Liver (tissue), 9 donors: Measurements from ENCODE around the gene FAM118A. TPM values are rescaled to one million over a fixed set of nuclear protein-coding genes. Genes with fewer than 3 reads are reported as not detected.

Experiments used
- DNase-seq: peaks from one replicate; pipeline ENCODE4 v3.0.0-alpha.2; 2017; ENCODE audit warnings: low spot score
- H3K27ac ChIP-seq, 2 donors: one replicate each; pipeline ENCODE4 v1.7.0; 2013; ENCODE audit warnings: inconsistent platforms in 2 of 2, low read length in 2 of 2, control low read depth in 1 of 2, low read depth in 1 of 2, mild to moderate bottlenecking in 1 of 2
- H3K27me3 ChIP-seq, 4 donors: one replicate each; pipeline versions ENCODE4 v1.6.1 to v1.7.0; 2013; ENCODE audit warnings: low read length in 3 of 4, inconsistent platforms in 1 of 4, mild to moderate bottlenecking in 1 of 4, moderate library complexity in 1 of 4; ENCODE audit not compliant: control insufficient read depth in 4 of 4, insufficient read depth in 4 of 4
- H3K36me3 ChIP-seq, 4 donors: one replicate each; pipeline versions ENCODE4 v1.6.1 to v1.7.0; 2013; ENCODE audit warnings: low read length in 3 of 4, mild to moderate bottlenecking in 3 of 4, low read depth in 1 of 4, moderate library complexity in 1 of 4; ENCODE audit not compliant: control insufficient read depth in 4 of 4, insufficient read depth in 3 of 4
- H3K4me1 ChIP-seq, 4 donors: one replicate each; pipeline versions ENCODE4 v1.6.1 to v1.7.0; 2013; ENCODE audit warnings: low read length in 3 of 4, mild to moderate bottlenecking in 3 of 4, moderate library complexity in 1 of 4; ENCODE audit not compliant: control insufficient read depth in 4 of 4, insufficient read depth in 4 of 4
- H3K4me3 ChIP-seq, 3 donors: one replicate each; pipeline versions ENCODE4 v1.6.1 to v1.7.0; 2013; ENCODE audit warnings: low read length in 3 of 3, control low read depth in 1 of 3, low read depth in 1 of 3, mild to moderate bottlenecking in 1 of 3
- H3K9ac ChIP-seq, 2 donors: one replicate each; pipeline ENCODE4 v1.7.0; 2013; ENCODE audit warnings: low read length in 2 of 2, mild to moderate bottlenecking in 2 of 2, moderate library complexity in 2 of 2, control low read depth in 1 of 2, low read depth in 1 of 2
- H3K9me3 ChIP-seq, 4 donors: one replicate each; pipeline versions ENCODE4 v1.6.1 to v1.7.0; 2013; ENCODE audit warnings: low read length in 3 of 4; ENCODE audit not compliant: control insufficient read depth in 4 of 4
- FOXA1 ChIP-seq: IDR thresholded peaks from 2 replicates; pipeline ENCODE4 v1.6.1; 2016; ENCODE audit warnings: antibody characterized with exemption
- FOXA2 ChIP-seq: IDR thresholded peaks from 2 replicates; pipeline ENCODE4 v1.6.1; 2016; ENCODE audit warnings: antibody characterized with exemption
- GABPA ChIP-seq, 2 donors: IDR thresholded peaks in 1 of 2; conservative IDR thresholded peaks in 1 of 2; 2 replicates each; pipeline ENCODE4 v1.6.1; 2016; ENCODE audit warnings: antibody characterized with exemption in 2 of 2, mild to moderate bottlenecking in 1 of 2, moderate library complexity in 1 of 2
- HNF4A ChIP-seq, 2 donors: conservative IDR thresholded peaks; 2 replicates each; pipeline ENCODE4 v1.6.1; 2016; ENCODE audit warnings: antibody characterized with exemption in 2 of 2, mild to moderate bottlenecking in 2 of 2
- HNF4G ChIP-seq: IDR thresholded peaks from 2 replicates; pipeline ENCODE4 v1.6.1; 2016; ENCODE audit warnings: antibody characterized with exemption
- JUND ChIP-seq, 2 donors: IDR thresholded peaks; 2 replicates each; pipeline ENCODE4 v1.6.1; 2016; ENCODE audit warnings: antibody characterized with exemption in 2 of 2
- NR2F2 ChIP-seq: IDR thresholded peaks from 2 replicates; pipeline ENCODE4 v1.6.1; 2016; ENCODE audit warnings: antibody characterized with exemption
- RXRA ChIP-seq, 2 donors: IDR thresholded peaks; 2 replicates each; pipeline ENCODE4 v1.6.1; 2017 to 2018; ENCODE audit warnings: antibody characterized with exemption in 2 of 2, mild to moderate bottlenecking in 1 of 2
- SP1 ChIP-seq: IDR thresholded peaks from 2 replicates; pipeline ENCODE4 v1.6.1; 2018; ENCODE audit warnings: antibody characterized with exemption, mild to moderate bottlenecking
- TAF1 ChIP-seq: conservative IDR thresholded peaks from 2 replicates; pipeline ENCODE4 v1.6.1; 2016; ENCODE audit warnings: antibody characterized with exemption, mild to moderate bottlenecking
- YY1 ChIP-seq: IDR thresholded peaks from 2 replicates; pipeline ENCODE4 v1.6.1; 2016; ENCODE audit warnings: antibody characterized with exemption, mild to moderate bottlenecking
- WGBS: extraction: QIAGEN DNeasy Blood & Tissue Kit; methylation state at CpG from one replicate; pipeline ENCODE4 v1.1.7; 2013; 5-methylcytosine and 5-hydroxymethylcytosine counted together
- polyA plus RNA-seq, 2 donors: library from polyadenylated mRNA; stranded (reverse) in 1 of 2; unstranded in 1 of 2; fragments of 200-250 nt in 1 of 2; fragments of >200 nt in 1 of 2; fragmentation: Nextera tagmentation in 1 of 2; extraction: Ambion mirVana in 1 of 2; gene quantifications; one replicate each; pipeline versions ENCODE4 v1.2.1 to v1.2.3, GENCODE V29; 2013 to 2015
- total RNA-seq, 2 donors: library from RNA; depleted of rRNA; stranded (reverse); fragments of >200 nt; gene quantifications; one replicate each; pipeline ENCODE4 v1.2.3, GENCODE V29; 2014
- TF ChIP-seq, protein P1 (sequence below): IDR thresholded peaks from 2 replicates; pipeline ENCODE4 v1.6.1; 2016; ENCODE audit warnings: antibody characterized with exemption
- TF ChIP-seq, protein P2 (sequence below): fragments of 150-350 bp; IDR thresholded peaks from 2 replicates; pipeline ENCODE4 v1.5.1; 2017; ENCODE audit warnings: improper control_type of control experiment, low read depth, low read length; ENCODE audit not compliant: missing input control
- TF ChIP-seq, protein P3 (sequence below): IDR thresholded peaks from 2 replicates; pipeline ENCODE4 v1.6.1; 2016; ENCODE audit warnings: antibody characterized with exemption, mild to moderate bottlenecking
- donor health status: healthy.
- donor health status: healthy.
- donor health status: healthy.
- donor health status: healthy.
- donor health status: healthy.

Gene FAM118A
- total and polyA plus RNA-seq, 4 donors, result 4.7 to 36.0 (median 5.6) TPM

DNA sequence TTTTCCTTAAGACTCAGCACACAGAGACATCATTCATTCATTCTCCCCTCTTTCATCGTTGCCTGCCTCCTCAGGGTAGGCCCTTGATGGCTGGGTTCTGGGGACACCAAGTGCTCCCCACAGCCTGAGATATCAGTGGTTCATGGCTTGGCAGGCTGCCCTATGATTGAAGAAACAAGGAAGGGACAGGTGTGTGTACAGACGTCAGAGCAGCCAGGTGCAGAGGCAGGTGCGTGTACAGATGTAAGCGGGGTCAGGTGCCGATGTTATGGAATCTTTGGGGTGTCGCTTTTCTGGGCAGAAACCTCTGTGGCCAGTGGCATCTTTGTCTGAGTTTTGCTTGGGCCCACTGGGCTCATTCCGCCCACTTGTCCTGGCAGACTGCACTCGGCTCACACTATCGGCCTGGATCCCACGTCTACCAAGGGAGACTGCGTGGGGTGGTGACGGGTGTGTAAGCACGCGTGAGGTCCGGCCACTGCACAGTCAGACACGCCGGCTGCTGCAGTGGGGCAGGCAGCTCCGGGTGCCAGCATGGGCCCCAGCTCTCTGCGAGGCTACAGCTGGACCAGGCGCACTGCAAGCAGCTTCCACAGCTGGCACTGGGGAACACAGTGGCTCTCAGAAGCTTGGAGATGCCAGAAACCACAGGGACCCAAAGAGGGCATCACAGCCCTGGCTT is 48.2 kb upstream of the FAM118A start (continued):
- no peak for TF ChIP-seq FOXA1

DNA sequence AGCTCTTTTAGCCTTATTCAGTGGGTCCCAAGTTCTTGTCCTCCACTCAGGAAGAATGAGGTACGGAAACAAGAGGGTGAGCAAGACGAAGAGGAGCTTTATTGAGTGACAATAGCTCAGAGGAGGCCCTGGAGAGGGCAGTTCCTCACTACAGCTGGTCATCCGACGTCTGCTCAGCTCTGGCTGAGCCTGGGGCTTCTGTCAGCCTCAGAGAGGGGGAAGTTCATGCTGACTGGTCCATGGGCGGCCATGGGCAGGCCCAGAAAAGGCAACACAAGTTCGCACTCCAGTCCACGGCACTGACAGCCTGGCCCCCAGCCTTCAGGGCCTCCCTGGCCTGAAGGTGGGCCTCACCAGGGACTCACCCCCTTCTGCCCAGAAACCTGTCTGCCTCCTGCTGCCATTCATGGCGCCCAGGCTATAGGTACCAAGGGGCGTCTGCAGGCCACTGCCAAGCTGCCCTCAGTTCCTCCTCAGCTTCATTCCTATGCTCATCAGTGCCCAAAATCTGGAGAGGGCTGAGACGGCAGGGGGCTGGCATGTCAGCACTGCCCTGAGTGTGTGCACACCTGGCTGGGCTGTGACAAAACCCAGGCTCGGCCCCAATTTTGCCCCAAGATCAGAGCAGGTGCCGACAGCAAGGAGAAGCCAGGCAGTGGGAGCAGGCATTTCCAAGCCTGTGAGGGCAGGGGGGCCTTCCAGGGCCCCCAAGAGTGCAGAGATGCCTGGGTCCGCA is 47.4 kb upstream of the FAM118A start:
- no peaks in the 10 kb centered on the region for H3K36me3 ChIP-seq
- WGBS, result 89% methylated on average over 13 of the region's 13 CpGs
- peaks cover 0 to 21% (median 5%) of the 10 kb centered on the region in 4 donors for H3K4me1 ChIP-seq
- H3K27me3 ChIP-seq, result no peaks in the 10 kb centered on the region
- no peak overlapping the region for H3K27ac ChIP-seq
- TF ChIP-seq, protein P1, sequence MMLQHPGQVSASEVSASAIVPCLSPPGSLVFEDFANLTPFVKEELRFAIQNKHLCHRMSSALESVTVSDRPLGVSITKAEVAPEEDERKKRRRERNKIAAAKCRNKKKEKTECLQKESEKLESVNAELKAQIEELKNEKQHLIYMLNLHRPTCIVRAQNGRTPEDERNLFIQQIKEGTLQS, result no peak
- TF ChIP-seq FOXA1 (no peak), SP1 (no peak), YY1 (no peak), JUND (IDR thresholded peaks at IDR 0.05) (no peak), FOXA2 (no peak), TAF1 (no peak), GABPA (IDR thresholded peaks at IDR 0.05 in 1 of 2, conservative IDR thresholded peaks at IDR 0.05 in 1 of 2) (no peak), HNF4G (no peak), RXRA (IDR thresholded peaks at IDR 0.05) (no peak), NR2F2 (no peak), HNF4A (conservative IDR thresholded peaks at IDR 0.05) (no peak)
- TF ChIP-seq, protein P2, sequence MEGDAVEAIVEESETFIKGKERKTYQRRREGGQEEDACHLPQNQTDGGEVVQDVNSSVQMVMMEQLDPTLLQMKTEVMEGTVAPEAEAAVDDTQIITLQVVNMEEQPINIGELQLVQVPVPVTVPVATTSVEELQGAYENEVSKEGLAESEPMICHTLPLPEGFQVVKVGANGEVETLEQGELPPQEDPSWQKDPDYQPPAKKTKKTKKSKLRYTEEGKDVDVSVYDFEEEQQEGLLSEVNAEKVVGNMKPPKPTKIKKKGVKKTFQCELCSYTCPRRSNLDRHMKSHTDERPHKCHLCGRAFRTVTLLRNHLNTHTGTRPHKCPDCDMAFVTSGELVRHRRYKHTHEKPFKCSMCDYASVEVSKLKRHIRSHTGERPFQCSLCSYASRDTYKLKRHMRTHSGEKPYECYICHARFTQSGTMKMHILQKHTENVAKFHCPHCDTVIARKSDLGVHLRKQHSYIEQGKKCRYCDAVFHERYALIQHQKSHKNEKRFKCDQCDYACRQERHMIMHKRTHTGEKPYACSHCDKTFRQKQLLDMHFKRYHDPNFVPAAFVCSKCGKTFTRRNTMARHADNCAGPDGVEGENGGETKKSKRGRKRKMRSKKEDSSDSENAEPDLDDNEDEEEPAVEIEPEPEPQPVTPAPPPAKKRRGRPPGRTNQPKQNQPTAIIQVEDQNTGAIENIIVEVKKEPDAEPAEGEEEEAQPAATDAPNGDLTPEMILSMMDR, result no peak
- TF ChIP-seq, protein P3, sequence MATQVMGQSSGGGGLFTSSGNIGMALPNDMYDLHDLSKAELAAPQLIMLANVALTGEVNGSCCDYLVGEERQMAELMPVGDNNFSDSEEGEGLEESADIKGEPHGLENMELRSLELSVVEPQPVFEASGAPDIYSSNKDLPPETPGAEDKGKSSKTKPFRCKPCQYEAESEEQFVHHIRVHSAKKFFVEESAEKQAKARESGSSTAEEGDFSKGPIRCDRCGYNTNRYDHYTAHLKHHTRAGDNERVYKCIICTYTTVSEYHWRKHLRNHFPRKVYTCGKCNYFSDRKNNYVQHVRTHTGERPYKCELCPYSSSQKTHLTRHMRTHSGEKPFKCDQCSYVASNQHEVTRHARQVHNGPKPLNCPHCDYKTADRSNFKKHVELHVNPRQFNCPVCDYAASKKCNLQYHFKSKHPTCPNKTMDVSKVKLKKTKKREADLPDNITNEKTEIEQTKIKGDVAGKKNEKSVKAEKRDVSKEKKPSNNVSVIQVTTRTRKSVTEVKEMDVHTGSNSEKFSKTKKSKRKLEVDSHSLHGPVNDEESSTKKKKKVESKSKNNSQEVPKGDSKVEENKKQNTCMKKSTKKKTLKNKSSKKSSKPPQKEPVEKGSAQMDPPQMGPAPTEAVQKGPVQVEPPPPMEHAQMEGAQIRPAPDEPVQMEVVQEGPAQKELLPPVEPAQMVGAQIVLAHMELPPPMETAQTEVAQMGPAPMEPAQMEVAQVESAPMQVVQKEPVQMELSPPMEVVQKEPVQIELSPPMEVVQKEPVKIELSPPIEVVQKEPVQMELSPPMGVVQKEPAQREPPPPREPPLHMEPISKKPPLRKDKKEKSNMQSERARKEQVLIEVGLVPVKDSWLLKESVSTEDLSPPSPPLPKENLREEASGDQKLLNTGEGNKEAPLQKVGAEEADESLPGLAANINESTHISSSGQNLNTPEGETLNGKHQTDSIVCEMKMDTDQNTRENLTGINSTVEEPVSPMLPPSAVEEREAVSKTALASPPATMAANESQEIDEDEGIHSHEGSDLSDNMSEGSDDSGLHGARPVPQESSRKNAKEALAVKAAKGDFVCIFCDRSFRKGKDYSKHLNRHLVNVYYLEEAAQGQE, result no peak
- H3K9me3 ChIP-seq, result no peaks in the 10 kb centered on the region
- no peak overlapping the region for H3K4me3 ChIP-seq
- H3K9ac ChIP-seq, result no peak overlapping the region
- no peak for DNase-seq

DNA sequence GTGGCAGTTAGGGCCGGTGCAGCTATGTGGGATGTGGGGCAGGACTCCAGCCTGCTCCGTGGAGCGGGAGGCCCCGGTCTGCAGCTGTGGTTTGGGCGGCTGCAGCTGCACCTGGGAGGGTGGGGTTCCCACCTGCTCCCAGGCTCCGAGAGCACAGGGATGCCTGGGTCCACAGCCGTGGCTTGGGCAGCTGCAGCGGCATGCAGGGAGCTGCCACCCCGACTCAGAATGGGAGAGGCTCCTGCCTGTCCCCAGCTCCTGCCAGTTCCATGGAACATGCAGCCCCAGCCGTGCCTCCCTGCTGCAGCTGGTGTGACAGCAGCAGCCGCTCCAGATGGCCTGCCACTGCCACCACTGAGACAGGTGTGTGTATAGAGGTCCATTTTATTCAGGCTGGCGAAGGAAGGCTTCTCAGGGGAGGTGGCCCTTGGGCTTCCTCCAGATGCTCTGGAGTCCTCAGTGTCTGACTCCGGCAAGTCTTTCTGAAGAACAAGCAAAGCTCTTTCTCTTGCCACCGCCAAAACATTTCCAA is 46.7 kb upstream of the FAM118A start:
- Histone ChIP-seq H3K9me3 (no peaks in the 10 kb centered on the region), H3K27ac (peak overlapping the region; percentile 63 to 72)
- DNase-seq, result no peak

More for the DNA sequence above, 46.7 kb upstream of the FAM118A start:
- no peak for TF ChIP-seq HNF4G
- TF ChIP-seq HNF4A (conservative IDR thresholded peaks at IDR 0.05), result no peak
- TF ChIP-seq SP1, result no peak
- no peak for TF ChIP-seq JUND (IDR thresholded peaks at IDR 0.05)
- no peak for TF ChIP-seq YY1
- Histone ChIP-seq H3K4me3 (no peak overlapping the region), H3K27me3 (no peaks in the 10 kb centered on the region), H3K36me3 (no peaks in the 10 kb centered on the region), H3K9ac (no peak overlapping the region), H3K4me1 (peaks cover 0 to 21% (median 5%) of the 10 kb centered on the region in 4 donors)
- WGBS, result 86% methylated on average over 14 of the region's 14 CpGs
